ENCODE measurements around the gene TMEM41B.
A peak's percentile ranks its signal among the peaks of the same experiment; 100 is the strongest.
"Not testable (repeated sequence)": the region's sequence is repeated elsewhere in the genome, so short reads cannot be mapped to it uniquely, and the experiment has no call there.

TMEM41B gene

DNA sequence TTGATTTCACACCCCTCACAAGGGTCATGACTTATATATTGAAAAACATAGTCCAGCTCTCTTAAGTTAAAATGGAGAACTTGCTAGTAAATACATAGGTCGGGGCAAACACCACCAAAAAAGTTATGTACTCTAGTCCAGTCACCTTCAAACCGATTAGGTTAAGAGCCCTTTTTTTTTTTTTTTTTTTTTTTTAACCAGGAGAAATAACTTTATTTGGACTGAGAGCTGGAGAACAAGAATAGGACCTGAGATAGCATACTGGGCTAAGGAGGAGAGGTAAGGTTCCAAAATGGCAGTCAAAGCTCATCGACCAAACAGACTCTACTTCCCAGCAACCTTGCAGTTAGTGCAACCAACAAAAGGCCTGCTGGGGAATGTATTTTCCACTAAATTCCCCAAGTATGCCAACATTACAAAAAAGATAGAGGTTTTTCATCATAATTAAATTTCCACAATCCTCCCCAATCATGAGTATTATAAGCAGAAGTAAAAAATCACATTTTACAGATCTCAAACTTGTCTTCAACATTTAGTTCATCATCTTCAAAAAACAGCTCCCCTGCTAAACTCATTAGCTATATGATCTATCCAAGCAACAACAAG lies 3.8 kb downstream of the TMEM41B start:
- no peak for DNase-seq (ENCODE audit: low read depth)

DNA sequence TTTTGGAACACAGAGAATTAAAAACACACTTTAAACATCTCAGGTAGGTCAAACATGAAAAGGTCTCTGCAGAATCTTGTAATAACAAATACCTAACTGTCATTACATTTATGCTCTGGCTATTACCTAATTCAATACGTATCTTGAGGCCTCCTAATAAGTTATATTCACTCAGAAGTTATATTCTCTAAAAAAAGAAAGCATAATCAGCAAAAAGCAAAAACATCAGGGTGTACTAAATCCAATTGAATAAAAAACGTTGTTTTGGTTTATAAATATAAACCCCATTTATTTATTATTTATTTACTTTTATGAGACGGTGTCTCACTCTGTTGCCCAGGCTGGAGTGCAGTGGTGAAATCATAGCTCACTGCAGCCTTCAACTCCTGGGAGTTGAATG lies 10.2 kb downstream of the TMEM41B start:
- DNase-seq (ENCODE audit: low read depth), result no peak

DNA sequence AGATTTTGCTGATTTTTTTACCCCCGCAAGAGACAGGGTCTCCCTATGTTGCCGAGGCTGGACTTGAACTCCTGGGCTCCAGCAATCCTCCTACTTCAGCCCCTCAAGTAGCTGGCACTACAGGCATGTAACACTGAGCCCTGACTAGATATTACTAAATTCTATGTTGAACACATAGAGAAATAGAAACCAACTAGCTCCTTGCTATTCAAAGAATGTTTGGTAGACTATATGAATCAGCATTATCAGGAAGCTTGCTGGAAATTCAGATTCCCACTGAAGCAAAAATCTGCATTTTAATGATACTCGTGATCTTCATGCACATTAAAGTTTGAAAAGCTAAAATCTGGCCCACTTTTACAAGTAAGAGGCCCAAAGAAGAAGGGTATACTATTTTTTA lies 11.9 kb downstream of the TMEM41B start:
- no peak for DNase-seq (ENCODE audit: low read depth)

- DNase-seq (ENCODE audit: low read depth), result no peak
These were observed 12.7 kb downstream of the TMEM41B start for GRCh38 chr11:9301720-9302119.

GRCh38 chr11:9293646-9294045 lies 20.7 kb downstream of the TMEM41B start:
- no peak for DNase-seq (ENCODE audit: low read depth)

GRCh38 chr11:9285850-9286587 lies 28.4 kb downstream of the TMEM41B start:
- no peak for DNase-seq (ENCODE audit: low read depth)

DNA sequence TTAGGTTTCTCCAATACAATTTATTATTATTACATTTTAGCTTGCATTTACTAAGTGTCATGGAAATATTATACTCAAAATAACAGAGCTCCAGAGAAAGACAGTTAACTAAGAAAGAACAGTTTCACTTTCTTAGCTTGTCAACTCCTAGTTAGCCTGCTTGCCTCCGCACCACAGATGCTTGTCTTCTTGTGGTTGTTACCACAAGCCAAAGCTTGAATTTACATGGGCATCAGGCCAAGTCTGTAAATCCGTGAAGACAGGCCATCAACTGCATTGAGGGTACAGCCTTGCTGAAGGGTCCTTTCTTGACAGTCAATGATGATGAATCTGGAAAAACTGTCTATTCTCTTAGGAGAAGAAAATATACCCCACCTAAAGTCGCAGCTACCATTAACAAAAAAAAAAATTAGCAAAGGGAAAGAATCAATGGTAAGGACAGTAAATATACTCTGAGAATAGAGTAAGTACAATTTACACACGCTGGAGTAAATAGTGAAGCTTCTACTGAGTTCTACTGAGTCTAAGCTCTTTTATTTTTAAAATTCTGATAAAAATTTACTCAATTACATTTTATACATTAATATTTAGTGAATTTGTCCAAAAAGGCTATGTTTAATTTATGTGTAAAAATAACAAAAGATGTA lies 33.6 kb downstream of the TMEM41B start:
- peak; percentile 30 for DNase-seq (ENCODE audit: low read depth)

GRCh38 chr11:9277176-9277575 lies 37.2 kb downstream of the TMEM41B start:
- no peak for DNase-seq (ENCODE audit: low read depth)

GRCh38 chr11:9276571-9276970 lies 37.8 kb downstream of the TMEM41B start:
- no peak for DNase-seq (ENCODE audit: low read depth)

DNA sequence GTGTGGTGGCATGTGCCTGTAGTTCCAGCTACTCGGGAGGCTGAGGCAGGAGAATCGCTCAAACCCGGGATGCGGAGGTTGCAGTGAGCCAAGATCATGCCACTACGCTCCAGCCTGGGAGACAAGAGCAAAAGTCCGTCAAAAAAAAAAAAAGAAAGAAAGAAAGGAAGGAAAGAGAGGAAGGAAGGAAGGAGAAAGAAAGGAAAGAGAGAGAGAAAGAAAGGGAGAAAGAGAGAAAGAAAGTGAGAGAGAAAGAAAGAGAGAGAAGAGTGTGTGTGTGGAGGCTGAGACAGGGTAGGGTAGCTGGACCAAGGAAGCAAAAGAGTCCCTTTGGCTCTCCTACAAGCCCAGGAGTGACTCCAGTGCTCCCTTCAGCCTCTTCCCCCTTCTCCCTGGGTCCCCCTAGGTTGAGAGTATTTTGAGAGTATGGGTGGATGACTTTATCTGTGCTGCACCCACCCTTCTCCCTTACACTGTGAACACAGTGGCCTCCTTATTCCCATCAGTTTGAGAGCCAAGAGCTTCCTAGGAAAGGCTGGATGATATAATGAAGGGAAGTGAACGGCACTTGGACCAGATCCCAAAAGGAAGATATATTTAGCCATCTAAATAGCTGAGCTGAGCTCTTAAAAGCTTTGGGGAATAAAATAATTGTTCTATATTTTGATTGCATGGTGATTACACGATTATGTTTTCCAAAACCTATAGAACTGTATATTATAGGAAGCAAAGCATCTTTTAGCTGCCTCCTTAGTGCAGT lies 39.7 kb downstream of the TMEM41B start:
- no peak for DNase-seq (ENCODE audit: low read depth)

- DNase-seq (ENCODE audit: low read depth), result no peak
These were observed 40.7 kb downstream of the TMEM41B start for GRCh38 chr11:9273376-9274336.

DNA sequence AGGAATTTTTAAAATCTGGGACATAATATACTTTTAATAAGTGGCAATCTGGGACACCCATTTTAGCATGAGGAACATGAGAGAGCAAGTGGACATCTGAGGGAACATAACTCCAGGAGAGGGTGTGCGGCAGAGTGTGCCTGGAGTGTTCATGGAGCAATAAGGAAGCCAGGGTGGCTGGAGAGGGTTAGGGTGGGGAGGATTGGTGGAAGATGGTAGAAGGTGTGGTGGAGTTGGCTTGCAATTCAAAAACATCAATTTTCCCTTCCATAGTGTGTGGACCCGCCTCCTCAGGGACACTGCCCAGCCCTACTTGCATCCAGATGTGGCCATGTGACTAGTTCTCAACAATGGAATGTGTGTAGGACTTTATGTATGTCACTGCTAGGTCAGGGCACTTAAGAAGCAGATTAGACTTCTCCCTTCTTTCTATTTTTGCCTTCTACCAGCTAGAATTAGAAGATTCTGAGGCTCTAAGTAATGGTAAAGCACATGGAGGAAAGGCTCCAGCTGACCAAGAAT lies 44.8 kb downstream of the TMEM41B start:
- DNase-seq (ENCODE audit: low read depth), result no peak

GRCh38 chr11:9267680-9268079 lies 46.7 kb downstream of the TMEM41B start:
- no peak for DNase-seq (ENCODE audit: low read depth)

GRCh38 chr11:9266926-9267325 lies 47.5 kb downstream of the TMEM41B start:
- DNase-seq (ENCODE audit: low read depth), result no peak

DNA sequence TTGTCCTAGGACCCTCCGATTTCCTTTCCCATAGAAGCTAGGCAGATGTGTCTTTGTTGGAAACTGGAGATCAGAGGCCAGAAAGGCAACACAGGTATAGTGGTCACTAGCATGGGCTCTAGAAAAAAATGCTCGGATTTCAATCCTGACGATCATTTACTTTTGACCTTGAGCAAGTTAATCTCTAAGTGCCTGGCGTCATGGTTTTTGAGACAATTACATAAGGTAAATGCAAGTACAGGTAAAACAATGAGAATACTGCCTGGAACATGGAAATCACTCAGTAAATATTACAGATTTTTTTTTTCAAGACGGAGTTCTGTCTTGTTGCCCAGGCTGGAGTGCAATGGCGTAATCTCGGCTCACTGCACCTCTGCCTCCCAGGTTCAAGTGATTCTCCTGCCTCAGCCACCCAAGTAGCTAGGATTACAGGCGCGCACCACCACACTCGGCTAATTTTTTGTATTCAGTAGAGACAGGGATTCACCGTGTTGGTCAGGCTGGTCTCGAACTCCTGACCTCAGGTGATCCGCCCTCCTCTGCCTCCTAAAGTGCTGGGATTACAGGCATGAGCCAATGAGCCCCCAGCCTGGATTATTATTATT lies 48.2 kb downstream of the TMEM41B start:
- DNase-seq (ENCODE audit: low read depth), result no peak

DNA sequence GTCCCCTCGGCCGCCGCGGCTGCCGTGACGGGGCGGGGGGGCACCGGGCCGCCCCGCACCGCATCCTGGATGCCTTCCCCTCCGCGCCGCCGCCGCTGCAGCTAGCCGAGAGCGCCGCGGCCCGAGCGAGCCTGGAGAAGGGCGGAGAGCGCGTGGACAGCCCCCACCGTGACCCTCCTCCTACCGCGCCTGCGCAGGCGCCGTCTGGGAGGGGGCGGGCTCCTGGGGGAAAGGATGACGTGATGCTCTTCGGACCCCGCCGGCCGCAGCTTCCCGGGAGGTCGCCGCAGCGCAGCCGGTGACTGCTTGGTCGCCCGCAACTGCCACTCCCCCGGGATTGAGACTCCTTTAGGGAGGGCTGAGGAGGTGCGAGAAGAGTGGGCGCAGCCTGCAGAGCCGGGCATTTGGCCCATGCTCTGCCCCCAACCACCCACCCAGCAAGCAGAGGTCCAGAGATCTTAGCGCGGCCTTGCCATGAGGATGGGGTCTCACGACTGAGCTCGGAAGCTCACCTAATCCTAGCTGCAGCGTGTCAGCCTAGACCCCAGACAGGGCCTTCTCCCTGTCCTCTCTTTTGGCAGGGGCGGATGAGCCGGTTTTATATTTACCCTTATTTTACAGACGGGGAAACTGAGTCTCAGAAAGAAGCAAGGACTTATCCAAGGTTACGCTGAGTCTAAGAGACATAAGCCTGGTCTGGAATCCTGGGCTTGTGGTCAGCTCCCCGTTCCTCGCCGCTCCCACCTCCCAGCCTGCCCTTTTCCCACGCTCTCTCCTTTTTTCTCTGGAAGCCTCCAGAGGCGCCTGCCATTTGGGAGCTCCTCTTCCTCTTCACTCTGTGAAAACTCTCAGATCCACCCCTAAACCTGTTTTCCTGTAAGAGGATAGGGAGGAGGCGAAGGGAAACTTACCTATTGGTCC lies 48.9 kb downstream of the TMEM41B start, which contains the start of gene DENND5A:
Gene DENND5A, minus strand, starts transcription at position 140 of the 921 bp plus-strand sequence. CDS start 281 bp downstream, outside the sequence.
- DNase-seq (ENCODE audit: low read depth), result peak; percentile 37

DNA sequence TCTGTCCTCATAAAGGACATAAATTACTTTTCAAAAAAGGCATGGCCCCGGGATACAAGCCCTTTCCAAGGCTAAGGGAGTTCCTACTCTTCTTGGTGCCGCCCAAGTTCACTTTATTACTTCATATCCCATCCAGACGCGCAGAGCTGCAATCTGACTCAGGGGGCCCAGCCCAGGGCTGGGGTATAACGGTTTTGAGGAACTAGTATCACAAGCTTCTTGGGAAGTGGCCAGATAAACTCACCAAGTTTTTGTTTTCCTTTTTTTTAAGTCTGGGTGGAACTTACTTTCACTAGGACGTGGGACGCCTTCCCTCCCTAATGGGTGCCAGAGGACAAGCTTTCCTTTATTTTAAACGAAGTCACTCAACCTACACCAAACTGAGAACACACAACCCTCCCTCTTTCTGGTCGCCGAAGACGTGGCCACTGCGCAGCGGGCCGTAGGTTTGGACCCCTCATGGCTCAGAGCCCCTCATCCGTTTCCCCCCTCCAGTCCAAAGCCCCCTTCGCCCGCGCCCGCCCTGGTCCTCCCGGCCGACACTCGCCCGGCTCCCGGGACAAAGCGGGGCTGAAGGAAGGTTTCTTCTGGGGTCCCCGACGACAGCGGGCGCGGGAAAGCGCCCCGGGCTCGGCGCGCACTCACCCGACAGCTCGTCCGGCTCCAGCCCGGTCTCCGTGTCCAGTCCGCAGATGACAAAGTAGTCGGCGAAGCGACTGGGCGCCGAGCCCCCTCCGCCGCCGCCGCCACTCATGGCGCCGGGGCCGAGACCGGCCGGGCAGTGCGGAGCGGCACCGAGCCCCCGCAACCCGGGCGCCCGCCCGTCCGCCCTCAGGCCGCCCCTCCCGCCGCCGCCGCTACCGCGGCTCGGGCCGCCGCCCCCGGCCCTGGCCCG lies 49.8 kb downstream of the TMEM41B start:
- DNase-seq (ENCODE audit: low read depth), result no peak

GRCh38 chr11:9263840-9264315 lies 50.5 kb downstream of the TMEM41B start:
- no peak for DNase-seq (ENCODE audit: low read depth)

DNA sequence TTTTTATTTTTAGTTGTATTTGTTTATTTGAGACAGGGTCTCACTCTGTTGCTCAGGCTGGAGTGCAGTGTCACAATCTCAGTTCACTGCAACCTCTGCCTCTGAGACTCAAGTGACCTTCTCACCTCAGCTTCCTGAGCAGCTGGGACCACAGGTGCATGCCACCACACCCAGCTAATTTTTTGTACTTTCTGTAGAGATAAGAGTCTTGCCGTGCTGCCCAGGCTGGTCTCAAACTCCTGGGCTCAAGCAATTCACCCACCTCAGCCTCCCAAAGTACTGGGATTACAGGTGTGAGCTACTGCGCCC lies 53.6 kb downstream of the TMEM41B start:
- not testable (repeated sequence) for DNase-seq (ENCODE audit: low read depth)
